ENCODE results near the gene KIF2A. TPM values are rescaled to one million over a fixed set of nuclear protein-coding genes. Genes with fewer than 3 reads are reported as not detected.

KIF2A gene
- total and polyA plus RNA-seq, 2 donors (not counting 3 experiments of a cell fraction or from before 2014, with no cell fraction given) = 17.1 to 65.1 TPM

DNA sequence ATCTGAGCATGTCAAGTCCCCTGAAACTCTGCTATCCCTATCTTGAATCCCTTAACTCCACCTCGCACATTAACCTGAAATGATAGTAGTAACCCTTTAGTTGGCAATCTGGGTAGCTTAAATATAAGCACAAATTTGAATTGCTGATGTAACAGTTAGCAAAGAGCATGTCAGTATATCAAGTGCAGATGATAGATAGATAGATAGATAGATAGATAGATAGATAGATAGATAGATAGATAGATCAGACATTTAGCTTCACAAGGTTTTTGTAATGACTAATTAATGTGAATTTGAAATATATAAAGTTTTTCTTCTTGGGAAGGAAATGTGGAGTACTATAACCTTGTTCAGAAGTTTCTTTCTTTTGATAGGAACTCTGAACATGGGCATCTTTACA, 30.4 kb upstream of the KIF2A start:
- no peaks in the 10 kb centered on the region for H3K27me3 ChIP-seq (ENCODE audit: control insufficient read depth in 2 of 2, insufficient read depth in 2 of 2, low read length in 2 of 2)
- no peaks in the 10 kb centered on the region for H3K79me2 ChIP-seq (ENCODE audit: control insufficient read depth, insufficient read depth, low read length)
- no peak for DNase-seq (ENCODE audit: low read depth, low spot score)
- H3K9ac ChIP-seq (replicated peaks; ENCODE audit: extremely low read depth, insufficient read depth, low read length) = no peak overlapping the region
- ChIA-PET CTCF (no interaction called here), POLR2A (no interaction called here)
- no peaks in the 10 kb centered on the region for H4K20me1 ChIP-seq (replicated peaks; ENCODE audit: control insufficient read depth, extremely low read depth, insufficient read depth, low read length)
- peaks cover 15% of the 10 kb centered on the region for H3K4me1 ChIP-seq (ENCODE audit: control insufficient read depth, extremely low read depth, insufficient read depth, low read length)
- FAIRE-seq = no peak
- no peaks in the 10 kb centered on the region for H3K36me3 ChIP-seq (ENCODE audit: control insufficient read depth in 2 of 2, extremely low read depth in 1 of 2, insufficient read depth in 2 of 2, low read length in 2 of 2)
- H3K4me3 ChIP-seq (replicated peaks in 1 of 3; ENCODE audit: insufficient read depth in 1 of 3, low read depth in 1 of 3, low read length in 3 of 3) = no peak overlapping the region
- no peak overlapping the region for H3K27ac ChIP-seq (ENCODE audit: insufficient read depth, low read depth, low read length)
- H3K9me1 ChIP-seq (replicated peaks; ENCODE audit: control insufficient read depth, extremely low read depth, insufficient read depth, low read length) = no peaks in the 10 kb centered on the region
- H2AFZ ChIP-seq (ENCODE audit: low read depth, low read length) = no peak overlapping the region
- H3K4me2 ChIP-seq (ENCODE audit: insufficient read depth, low read length) = no peak overlapping the region
- H3K9me3 ChIP-seq (replicated peaks; ENCODE audit: control insufficient read depth, insufficient read depth, low read length) = no peaks in the 10 kb centered on the region
- intact Hi-C loops (cut with micrococcal nuclease) = no loop called here
- dilution Hi-C loops (cut with MboI; ENCODE audit: extremely low pct_ligation_motif_present, low sequenced_read_pairs) = no loop called here
- TF ChIP-seq, protein P1, sequence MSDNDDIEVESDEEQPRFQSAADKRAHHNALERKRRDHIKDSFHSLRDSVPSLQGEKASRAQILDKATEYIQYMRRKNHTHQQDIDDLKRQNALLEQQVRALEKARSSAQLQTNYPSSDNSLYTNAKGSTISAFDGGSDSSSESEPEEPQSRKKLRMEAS (IDR thresholded peaks at IDR 0.05; ENCODE audit: insufficient read depth, insufficient read length) = no peak
- TF ChIP-seq GATA2 (IDR thresholded peaks at IDR 0.05; ENCODE audit: insufficient read depth, insufficient read length, low read depth, low read length) = no peak
- TF ChIP-seq, protein P2, sequence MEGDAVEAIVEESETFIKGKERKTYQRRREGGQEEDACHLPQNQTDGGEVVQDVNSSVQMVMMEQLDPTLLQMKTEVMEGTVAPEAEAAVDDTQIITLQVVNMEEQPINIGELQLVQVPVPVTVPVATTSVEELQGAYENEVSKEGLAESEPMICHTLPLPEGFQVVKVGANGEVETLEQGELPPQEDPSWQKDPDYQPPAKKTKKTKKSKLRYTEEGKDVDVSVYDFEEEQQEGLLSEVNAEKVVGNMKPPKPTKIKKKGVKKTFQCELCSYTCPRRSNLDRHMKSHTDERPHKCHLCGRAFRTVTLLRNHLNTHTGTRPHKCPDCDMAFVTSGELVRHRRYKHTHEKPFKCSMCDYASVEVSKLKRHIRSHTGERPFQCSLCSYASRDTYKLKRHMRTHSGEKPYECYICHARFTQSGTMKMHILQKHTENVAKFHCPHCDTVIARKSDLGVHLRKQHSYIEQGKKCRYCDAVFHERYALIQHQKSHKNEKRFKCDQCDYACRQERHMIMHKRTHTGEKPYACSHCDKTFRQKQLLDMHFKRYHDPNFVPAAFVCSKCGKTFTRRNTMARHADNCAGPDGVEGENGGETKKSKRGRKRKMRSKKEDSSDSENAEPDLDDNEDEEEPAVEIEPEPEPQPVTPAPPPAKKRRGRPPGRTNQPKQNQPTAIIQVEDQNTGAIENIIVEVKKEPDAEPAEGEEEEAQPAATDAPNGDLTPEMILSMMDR (IDR thresholded peaks at IDR 0.05; ENCODE audit: extremely low read depth in 1 of 2, insufficient read depth in 1 of 2, low read depth in 1 of 2, low read length in 2 of 2) = no peak
- TF ChIP-seq JUN (IDR thresholded peaks at IDR 0.05; ENCODE audit: borderline replicate concordance, insufficient read depth, insufficient read length, low read depth) = no peak
- TF ChIP-seq POLR2AphosphoS5 (IDR thresholded peaks at IDR 0.05; ENCODE audit: insufficient read depth, low read depth, low read length) = no peak
- no peak for TF ChIP-seq POLR2A (IDR thresholded peaks at IDR 0.05; ENCODE audit: low read depth, low read length)
- no peak for TF ChIP-seq MYC (IDR thresholded peaks at IDR 0.05; ENCODE audit: low read depth, low read length)
- no peak for TF ChIP-seq FOS (IDR thresholded peaks at IDR 0.05; ENCODE audit: borderline replicate concordance, insufficient read depth, low read length)
- TF ChIP-seq EZH2 (IDR thresholded peaks at IDR 0.05; ENCODE audit: borderline replicate concordance, low read depth, low read length, severe bottlenecking) = no peak
- BruUV-seq (replicated peaks) = no TSS peak

Measured in endothelial cell of umbilical vein (primary cell).